AG10803 (cell line): ENCODE results near the gene OPHN1.
"Not testable (repeated sequence)": the region's sequence is repeated elsewhere in the genome, so short reads cannot be mapped to it uniquely, and the experiment has no call there.

Experiments used
- DNase-seq: peaks from one replicate; pipeline ENCODE4 v3.0.0; 2010; ENCODE audit warnings: low read depth
- H3K4me3 ChIP-seq: 2 replicates; pipeline ENCODE4 v1.5.1; 2011; ENCODE audit warnings: mild to moderate bottlenecking, low read length, control low read depth
- TF ChIP-seq, protein P1 (sequence below): conservative IDR thresholded peaks from 2 replicates; pipeline ENCODE4 v1.5.1; 2011; ENCODE audit warnings: mild to moderate bottlenecking, low read length, control low read depth, inconsistent platforms

OPHN1 gene

DNA sequence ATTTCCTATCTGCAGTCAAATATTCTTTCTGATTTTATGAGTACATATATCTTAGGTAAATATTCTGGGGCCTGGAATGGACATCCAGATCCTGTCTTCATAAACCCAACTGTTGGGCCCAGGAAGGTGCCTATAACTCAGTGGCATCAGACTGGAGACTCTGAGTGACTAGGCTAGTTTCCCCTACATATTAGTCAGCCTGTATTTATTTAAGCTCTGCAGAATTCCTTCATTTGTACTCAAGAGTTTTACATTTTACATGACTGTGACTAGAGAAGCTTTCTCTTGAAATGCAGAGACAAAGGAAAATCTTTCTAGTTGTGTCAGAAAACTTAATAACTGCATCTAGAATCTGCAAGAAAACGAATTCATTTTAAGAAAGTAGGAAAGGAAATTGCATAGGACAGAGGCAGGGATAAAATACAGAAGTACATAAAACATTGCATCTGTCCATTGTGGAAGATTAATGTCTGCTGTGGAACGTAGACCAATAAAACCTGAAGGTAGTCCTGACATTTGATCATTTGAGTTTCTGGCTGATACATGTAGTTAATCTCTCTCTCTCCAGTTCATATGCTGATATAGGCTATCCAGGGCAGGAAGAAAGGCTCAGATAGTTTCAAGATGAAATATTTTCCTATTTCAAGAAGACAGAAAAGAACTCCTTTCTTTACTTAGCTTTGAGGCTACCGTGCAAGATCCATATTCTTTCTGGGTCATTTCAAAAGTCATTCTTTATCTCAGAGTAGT is 78.2 kb downstream of the OPHN1 start:
- no peak overlapping the region for H3K4me3 ChIP-seq
- TF ChIP-seq, protein P1, sequence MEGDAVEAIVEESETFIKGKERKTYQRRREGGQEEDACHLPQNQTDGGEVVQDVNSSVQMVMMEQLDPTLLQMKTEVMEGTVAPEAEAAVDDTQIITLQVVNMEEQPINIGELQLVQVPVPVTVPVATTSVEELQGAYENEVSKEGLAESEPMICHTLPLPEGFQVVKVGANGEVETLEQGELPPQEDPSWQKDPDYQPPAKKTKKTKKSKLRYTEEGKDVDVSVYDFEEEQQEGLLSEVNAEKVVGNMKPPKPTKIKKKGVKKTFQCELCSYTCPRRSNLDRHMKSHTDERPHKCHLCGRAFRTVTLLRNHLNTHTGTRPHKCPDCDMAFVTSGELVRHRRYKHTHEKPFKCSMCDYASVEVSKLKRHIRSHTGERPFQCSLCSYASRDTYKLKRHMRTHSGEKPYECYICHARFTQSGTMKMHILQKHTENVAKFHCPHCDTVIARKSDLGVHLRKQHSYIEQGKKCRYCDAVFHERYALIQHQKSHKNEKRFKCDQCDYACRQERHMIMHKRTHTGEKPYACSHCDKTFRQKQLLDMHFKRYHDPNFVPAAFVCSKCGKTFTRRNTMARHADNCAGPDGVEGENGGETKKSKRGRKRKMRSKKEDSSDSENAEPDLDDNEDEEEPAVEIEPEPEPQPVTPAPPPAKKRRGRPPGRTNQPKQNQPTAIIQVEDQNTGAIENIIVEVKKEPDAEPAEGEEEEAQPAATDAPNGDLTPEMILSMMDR: no peak
- no peak for DNase-seq

DNA sequence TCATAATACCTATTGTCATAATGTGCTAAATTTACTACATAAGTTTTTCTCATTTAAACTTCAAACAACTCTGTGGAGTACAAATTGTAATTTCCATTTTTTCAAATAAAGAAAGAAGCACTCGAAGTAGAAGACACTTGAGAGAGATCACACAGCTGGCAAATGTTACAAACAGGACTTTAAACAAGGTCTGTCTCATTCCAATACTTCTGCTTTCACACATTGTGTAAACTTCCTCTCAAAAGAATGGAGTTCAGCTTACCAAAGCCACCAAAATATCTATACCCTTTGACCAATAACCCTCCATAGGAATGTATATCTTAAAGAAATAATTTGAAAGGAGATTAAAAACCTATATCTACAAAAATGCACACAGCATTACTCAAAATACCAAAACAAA is 88.3 kb downstream of the OPHN1 start:
- no peak for DNase-seq
- no peak overlapping the region for H3K4me3 ChIP-seq
- TF ChIP-seq, protein P1: no peak

DNA sequence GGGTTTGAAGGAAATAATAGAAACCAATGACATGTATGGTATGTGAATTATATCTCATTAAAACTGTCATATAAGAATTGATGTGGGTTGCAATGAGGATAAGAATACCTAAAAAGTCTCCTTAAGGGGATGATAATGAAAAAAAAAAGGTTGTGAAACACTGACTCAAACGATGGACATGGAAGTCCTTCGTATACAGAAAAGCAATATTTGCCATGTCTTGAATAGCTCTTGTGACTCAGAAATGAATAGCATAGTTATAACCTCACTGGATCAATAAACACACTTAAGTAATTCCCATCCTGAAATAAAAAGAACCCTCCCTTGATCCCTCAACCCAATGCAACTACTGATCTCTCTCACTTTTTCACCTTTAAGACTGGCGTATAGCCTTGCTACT is 89.7 kb downstream of the OPHN1 start:
- TF ChIP-seq, protein P1: no peak
- DNase-seq: no peak
- H3K4me3 ChIP-seq: no peak overlapping the region

DNA sequence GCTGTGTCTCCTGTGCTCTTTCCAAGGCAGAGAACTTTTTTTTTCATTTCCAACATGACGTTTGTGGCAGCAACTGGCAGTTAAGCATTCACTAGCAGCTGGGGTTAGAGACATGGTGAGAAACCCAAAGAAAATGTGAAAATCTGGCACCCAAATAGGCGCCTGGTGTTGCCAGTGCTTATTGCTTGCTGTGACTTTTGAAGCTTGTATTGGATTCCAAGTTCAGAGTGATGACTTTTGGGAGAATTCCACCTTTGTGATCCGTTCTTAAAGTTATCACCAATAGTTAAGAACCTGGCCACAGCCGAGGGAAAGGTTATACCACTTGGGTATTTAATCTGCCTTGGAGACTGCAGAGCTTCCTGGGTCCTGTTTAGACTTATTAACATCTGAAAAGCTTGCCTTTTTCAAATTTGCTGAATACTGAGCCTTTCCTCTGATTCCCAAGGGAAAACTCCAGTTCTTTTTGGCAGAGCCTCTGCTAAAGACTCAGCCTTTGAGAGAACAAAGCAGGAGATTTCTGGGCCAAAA is 101.0 kb downstream of the OPHN1 start:
- TF ChIP-seq, protein P1: no peak
- peak; percentile 52 for DNase-seq
- H3K4me3 ChIP-seq: no peak overlapping the region

DNA sequence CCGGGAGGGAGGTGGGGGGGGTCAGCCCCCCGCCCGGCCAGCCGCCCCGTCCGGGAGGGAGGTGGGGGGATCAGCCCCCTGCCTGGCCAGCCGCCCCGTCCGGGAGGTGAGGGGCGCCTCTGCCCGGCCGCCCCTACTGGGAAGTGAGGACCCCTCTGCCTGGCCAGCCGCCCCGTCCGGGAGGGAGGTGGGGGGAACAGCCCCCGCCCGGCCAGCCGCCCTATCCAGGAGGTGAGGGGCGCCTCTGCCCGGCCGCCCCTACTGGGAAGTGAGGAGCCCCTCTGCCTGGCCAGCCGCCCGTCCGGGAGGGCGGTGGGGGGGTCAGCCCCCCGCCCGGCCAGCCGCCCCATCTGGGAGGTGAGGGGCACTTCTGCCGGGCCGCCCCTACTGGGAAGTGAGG is 106.5 kb downstream of the OPHN1 start:
- DNase-seq, H3K4me3 ChIP-seq: not testable (repeated sequence)

DNA sequence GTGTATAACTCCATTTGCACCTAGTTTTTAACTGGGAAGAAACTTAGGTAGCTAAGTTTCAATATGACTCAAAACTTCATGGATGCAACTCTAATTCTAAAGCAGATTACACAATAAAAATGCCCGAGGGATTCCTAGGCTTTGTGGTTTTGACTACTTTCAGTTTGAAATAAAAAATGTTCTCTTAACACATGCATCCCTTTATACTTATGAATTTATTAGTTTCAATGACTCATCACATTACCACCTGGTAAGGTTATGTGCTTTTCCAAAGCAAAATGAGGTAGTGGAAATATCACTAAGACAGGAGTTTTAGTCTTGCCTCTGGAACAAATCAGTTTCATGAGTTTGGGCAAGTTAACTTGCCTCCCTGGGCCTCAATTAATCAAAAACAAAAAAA is 125.5 kb downstream of the OPHN1 start:
- no peak overlapping the region for H3K4me3 ChIP-seq
- TF ChIP-seq, protein P1: no peak
- DNase-seq: peak; percentile 80

DNA sequence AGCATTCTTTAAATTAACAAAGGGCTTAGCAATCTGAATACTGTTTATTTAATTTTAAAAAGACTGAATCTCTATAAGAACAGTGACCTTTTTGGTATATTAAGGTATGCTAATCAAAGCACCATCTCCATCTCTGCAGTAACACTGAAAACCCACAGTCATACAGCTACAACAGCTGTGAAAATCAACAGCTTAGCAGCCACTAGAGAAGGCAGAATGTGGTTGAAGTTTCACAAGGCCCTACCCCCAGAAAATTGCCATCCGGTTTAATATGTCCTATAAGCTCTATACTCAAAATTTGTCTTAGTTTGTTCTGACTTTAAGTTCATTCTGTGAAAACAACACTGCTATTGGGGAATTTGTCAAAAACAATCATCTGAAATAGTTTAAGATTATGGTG is 128.7 kb downstream of the OPHN1 start:
- DNase-seq: no peak
- TF ChIP-seq, protein P1: no peak
- H3K4me3 ChIP-seq: no peak overlapping the region

DNA sequence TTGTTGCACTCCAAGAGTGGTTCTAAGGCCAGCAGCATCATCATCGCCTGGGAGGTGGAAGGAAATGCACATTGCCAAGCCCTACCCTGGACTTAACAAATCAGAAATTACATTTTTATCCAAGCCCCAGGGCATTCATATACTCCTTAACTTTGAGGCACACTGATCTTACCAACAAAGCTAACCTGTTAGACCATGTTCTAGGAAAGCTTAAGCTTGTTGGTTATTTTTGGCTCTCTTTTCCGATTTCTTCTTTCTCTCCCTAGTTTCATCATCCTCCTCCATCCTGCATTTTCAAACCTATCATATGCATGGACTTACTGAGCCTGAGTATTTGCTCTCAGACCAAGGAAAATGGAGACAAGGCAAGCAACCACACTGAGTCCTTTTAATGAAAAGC is 133.4 kb downstream of the OPHN1 start:
- TF ChIP-seq, protein P1: no peak
- DNase-seq: peak; percentile 53
- no peak overlapping the region for H3K4me3 ChIP-seq
